SK-N-SH (cell line): Measurements from ENCODE around the gene SLC9A8. TPM values are rescaled to one million over a fixed set of nuclear protein-coding genes. Genes with fewer than 3 reads are reported as not detected.

Source experiments
- CTCF ChIA-PET: fragments of 300-600, 350-600 bp; formaldehyde crosslinking; extraction: SDS; loops from one replicate; lab custom pipeline; 2021; lab: Yijun Ruan, JAX
- POLR2A ChIA-PET: fragments of 350-600 bp; sonication (Branson Sonifier 250); formaldehyde crosslinking; extraction: SDS; loops from one replicate; lab custom pipeline; 2020; ENCODE audit warnings: antibody characterized with exemption, inconsistent platforms; lab: Yijun Ruan, JAX
- DNase-seq: peaks from one replicate; pipeline ENCODE4 v3.0.0; 2012
- H2AFZ ChIP-seq: fragments of 200-600 bp; sonication (generic); 2 replicates; pipeline ENCODE4 v1.8.1; 2016; ENCODE audit warnings: antibody characterized with exemption, mild to moderate bottlenecking, low read depth
- H3F3A ChIP-seq: fragments of 200-600 bp; sonication (generic); replicated peaks from 2 replicates; pipeline ENCODE3; 2016; ENCODE audit warnings: antibody characterized with exemption, mild to moderate bottlenecking; ENCODE audit not compliant: insufficient read depth
- H3K27ac ChIP-seq, 2 experiments: fragments of 200-500 bp in 1 of 2; fragments of 200-600 bp in 1 of 2; sonication (Bioruptor generic) in 1 of 2; sonication (generic), shearing (Covaris generic) in 1 of 2; 2 replicates each; pipeline versions ENCODE4 v1.5.1 to v1.6.1; 2014 to 2016; ENCODE audit warnings: low read depth in 2 of 2, inconsistent platforms in 1 of 2, low read length in 1 of 2, mild to moderate bottlenecking in 1 of 2, mixed read lengths in 1 of 2
- H3K27me3 ChIP-seq: fragments of 200-600 bp; sonication (generic), shearing (Covaris generic); 2 replicates; pipeline ENCODE4 v1.6.1; 2016; ENCODE audit warnings: mixed run types; ENCODE audit not compliant: insufficient read depth
- H3K36me3 ChIP-seq, 2 experiments: fragments of 200-500 bp in 1 of 2; fragments of 200-600 bp in 1 of 2; sonication (Bioruptor generic) in 1 of 2; sonication (generic) in 1 of 2; replicated peaks in 1 of 2; 2 replicates each; pipeline versions ENCODE3 to v1.5.1; 2014 to 2016; ENCODE audit warnings: low read length in 1 of 2, mild to moderate bottlenecking in 1 of 2; ENCODE audit not compliant: insufficient read depth in 2 of 2, control insufficient read depth in 1 of 2
- H3K4me1 ChIP-seq, 2 experiments: fragments of 200-500 bp in 1 of 2; fragments of 200-600 bp in 1 of 2; sonication (Bioruptor generic) in 1 of 2; sonication (generic), shearing (Covaris generic) in 1 of 2; 2 replicates each; pipeline versions ENCODE4 v1.5.1 to v1.6.1; 2014 to 2016; ENCODE audit warnings: low read depth in 1 of 2, low read length in 1 of 2, mixed run types in 1 of 2; ENCODE audit not compliant: insufficient read depth in 2 of 2, control insufficient read depth in 1 of 2
- H3K4me2 ChIP-seq: fragments of 200-600 bp; sonication (generic), shearing (Covaris generic); 2 replicates; pipeline ENCODE4 v1.6.1; 2017; ENCODE audit warnings: mixed run types
- H3K4me3 ChIP-seq, 2 experiments: fragments of 200-500 bp in 1 of 2; fragments of 200-600 bp in 1 of 2; sonication (Bioruptor generic) in 1 of 2; sonication (generic), shearing (Covaris generic) in 1 of 2; 2 replicates each; pipeline versions ENCODE4 v1.5.1 to v1.8.1; 2014 to 2016; ENCODE audit warnings: low read depth in 2 of 2, inconsistent platforms in 1 of 2, low read length in 1 of 2, mild to moderate bottlenecking in 1 of 2, mixed read lengths in 1 of 2, moderate library complexity in 1 of 2
- H3K79me2 ChIP-seq: fragments of 200-600 bp; sonication (generic); 2 replicates; pipeline ENCODE4 v1.8.1; 2017; ENCODE audit warnings: mild to moderate bottlenecking; ENCODE audit not compliant: insufficient read depth
- H3K9ac ChIP-seq: fragments of 200-600 bp; sonication (generic); 2 replicates; pipeline ENCODE4 v1.6.1; 2017; ENCODE audit warnings: mixed run types
- H3K9me2 ChIP-seq: fragments of 200-600 bp; sonication (generic); 2 replicates; pipeline ENCODE4 v1.6.1; 2017; ENCODE audit warnings: mixed run types
- H3K9me3 ChIP-seq: fragments of 200-600 bp; sonication (generic); 2 replicates; pipeline ENCODE4 v1.6.1; 2017; ENCODE audit warnings: mixed run types, mild to moderate bottlenecking, moderate library complexity
- H4K20me1 ChIP-seq: fragments of 200-600 bp; sonication (generic); 2 replicates; pipeline ENCODE4 v1.6.1; 2017; ENCODE audit warnings: mild to moderate bottlenecking, mixed run types; ENCODE audit not compliant: insufficient read depth
- EP300 ChIP-seq, 2 experiments: IDR thresholded peaks; 2 replicates each; pipeline versions ENCODE4 v1.4.0 to v1.6.1; 2012; ENCODE audit warnings: borderline replicate concordance in 1 of 2, low read depth in 1 of 2, low read length in 1 of 2
- EZH2phosphoT487 ChIP-seq: fragments of 200-600 bp; sonication (generic); IDR thresholded peaks from 2 replicates; pipeline ENCODE4 v1.6.1; 2017; ENCODE audit warnings: low read depth, mixed run types, mild to moderate bottlenecking, antibody characterized with exemption, moderate library complexity, borderline replicate concordance
- FOSL2 ChIP-seq: IDR thresholded peaks from 2 replicates; pipeline ENCODE4 v1.4.0; 2012; ENCODE audit warnings: low read depth, mild to moderate bottlenecking, moderate library complexity, borderline replicate concordance
- GATA2 ChIP-seq: sonication (generic); formaldehyde crosslinking; IDR thresholded peaks from 2 replicates; pipeline ENCODE4 v1.5.0; 2020; ENCODE audit warnings: mild to moderate bottlenecking, missing genetic modification reagents
- POLR2AphosphoS5 ChIP-seq: IDR thresholded peaks from 2 replicates; pipeline ENCODE4 v1.6.1; 2012; ENCODE audit warnings: low read depth, low read length
- RFX5 ChIP-seq: IDR thresholded peaks from 2 replicates; pipeline ENCODE4 v1.6.1; 2012; ENCODE audit warnings: mild to moderate bottlenecking, improper control_type of control experiment, low read length
- SMC3 ChIP-seq: IDR thresholded peaks from 2 replicates; pipeline ENCODE4 v1.6.1; 2012; ENCODE audit warnings: low read depth, low read length, improper control_type of control experiment
- TEAD4 ChIP-seq: IDR thresholded peaks from 2 replicates; pipeline ENCODE4 v1.4.0; 2012; ENCODE audit warnings: mild to moderate bottlenecking, borderline replicate concordance; ENCODE audit not compliant: insufficient read depth
- USF1 ChIP-seq: IDR thresholded peaks from 2 replicates; pipeline ENCODE4 v1.4.0; 2012; ENCODE audit warnings: low read depth, borderline replicate concordance
- WGBS: methylation state at CpG from one replicate; pipeline ENCODE4 v1.1.6; 2017; ENCODE audit warnings: low lambda C conversion rate; 5-methylcytosine and 5-hydroxymethylcytosine counted together
- polyA plus RNA-seq, 3 experiments: library from polyadenylated mRNA; depleted of rRNA; stranded (reverse); fragments of >200 nt; gene quantifications; 2 replicates each; pipeline ENCODE4 v1.2.3, GENCODE V29; 2012
- TF ChIP-seq, protein P1 (sequence below): IDR thresholded peaks from 2 replicates; pipeline ENCODE4 v1.4.0; 2012; ENCODE audit warnings: low read depth
- TF ChIP-seq, protein P2 (sequence below): fragments of 150-350 bp; IDR thresholded peaks from 2 replicates; pipeline ENCODE4 v1.6.1; 2016; ENCODE audit warnings: mild to moderate bottlenecking, low read depth, low read length
- TF ChIP-seq, protein P3 (sequence below): IDR thresholded peaks from 2 replicates; pipeline ENCODE4 v1.6.1; 2012; ENCODE audit warnings: mild to moderate bottlenecking, low read depth, low read length, moderate library complexity

The SLC9A8 gene
- polyA plus RNA-seq, 1 of the 3 experiments (the other 2 are of a cell fraction): 3.4 TPM

- POLR2A ChIA-PET: no interaction called here
- WGBS: 87% methylated on average over 10 of the region's 12 CpGs
- no peaks in the 10 kb centered on the region for H4K20me1 ChIP-seq
Observed at GRCh38 chr20:49893242-49894072, 80.8 kb downstream of the SLC9A8 start.

More at GRCh38 chr20:49893242-49894072, 80.8 kb downstream of the SLC9A8 start:
- no peak overlapping the region for H3K27ac ChIP-seq
- H3K4me2 ChIP-seq: no peak overlapping the region
- H3K4me1 ChIP-seq: peaks cover 0 to 6% of the 10 kb centered on the region in 2 experiments; a peak in 1 of 4 replicates
- H3K9me3 ChIP-seq: no peaks in the 10 kb centered on the region
- CTCF ChIA-PET: interaction anchor here (1.2 to 9.6 kb wide), 4 partner anchors 218 to 352 kb away, joined by 3 to 131 read pairs (median 5); no protein-coding TSS in a partner anchor
- H3K9ac ChIP-seq: no peak overlapping the region
- DNase-seq: no peak
- TF ChIP-seq EZH2phosphoT487: no peak
- TF ChIP-seq USF1: no peak
- TF ChIP-seq, protein P1, sequence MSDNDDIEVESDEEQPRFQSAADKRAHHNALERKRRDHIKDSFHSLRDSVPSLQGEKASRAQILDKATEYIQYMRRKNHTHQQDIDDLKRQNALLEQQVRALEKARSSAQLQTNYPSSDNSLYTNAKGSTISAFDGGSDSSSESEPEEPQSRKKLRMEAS: no peak
- no peak for TF ChIP-seq EP300 (IDR thresholded peaks at IDR 0.05; ENCODE audit: borderline replicate concordance in 1 of 2, low read depth in 1 of 2, low read length in 1 of 2)
- TF ChIP-seq SMC3: no peak
- TF ChIP-seq TEAD4: no peak
- TF ChIP-seq, protein P2, sequence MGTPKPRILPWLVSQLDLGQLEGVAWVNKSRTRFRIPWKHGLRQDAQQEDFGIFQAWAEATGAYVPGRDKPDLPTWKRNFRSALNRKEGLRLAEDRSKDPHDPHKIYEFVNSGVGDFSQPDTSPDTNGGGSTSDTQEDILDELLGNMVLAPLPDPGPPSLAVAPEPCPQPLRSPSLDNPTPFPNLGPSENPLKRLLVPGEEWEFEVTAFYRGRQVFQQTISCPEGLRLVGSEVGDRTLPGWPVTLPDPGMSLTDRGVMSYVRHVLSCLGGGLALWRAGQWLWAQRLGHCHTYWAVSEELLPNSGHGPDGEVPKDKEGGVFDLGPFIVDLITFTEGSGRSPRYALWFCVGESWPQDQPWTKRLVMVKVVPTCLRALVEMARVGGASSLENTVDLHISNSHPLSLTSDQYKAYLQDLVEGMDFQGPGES: no peak
- TF ChIP-seq GATA2 (CRISPR knock-in tag): no peak
- TF ChIP-seq FOSL2: no peak
- TF ChIP-seq, protein P3, sequence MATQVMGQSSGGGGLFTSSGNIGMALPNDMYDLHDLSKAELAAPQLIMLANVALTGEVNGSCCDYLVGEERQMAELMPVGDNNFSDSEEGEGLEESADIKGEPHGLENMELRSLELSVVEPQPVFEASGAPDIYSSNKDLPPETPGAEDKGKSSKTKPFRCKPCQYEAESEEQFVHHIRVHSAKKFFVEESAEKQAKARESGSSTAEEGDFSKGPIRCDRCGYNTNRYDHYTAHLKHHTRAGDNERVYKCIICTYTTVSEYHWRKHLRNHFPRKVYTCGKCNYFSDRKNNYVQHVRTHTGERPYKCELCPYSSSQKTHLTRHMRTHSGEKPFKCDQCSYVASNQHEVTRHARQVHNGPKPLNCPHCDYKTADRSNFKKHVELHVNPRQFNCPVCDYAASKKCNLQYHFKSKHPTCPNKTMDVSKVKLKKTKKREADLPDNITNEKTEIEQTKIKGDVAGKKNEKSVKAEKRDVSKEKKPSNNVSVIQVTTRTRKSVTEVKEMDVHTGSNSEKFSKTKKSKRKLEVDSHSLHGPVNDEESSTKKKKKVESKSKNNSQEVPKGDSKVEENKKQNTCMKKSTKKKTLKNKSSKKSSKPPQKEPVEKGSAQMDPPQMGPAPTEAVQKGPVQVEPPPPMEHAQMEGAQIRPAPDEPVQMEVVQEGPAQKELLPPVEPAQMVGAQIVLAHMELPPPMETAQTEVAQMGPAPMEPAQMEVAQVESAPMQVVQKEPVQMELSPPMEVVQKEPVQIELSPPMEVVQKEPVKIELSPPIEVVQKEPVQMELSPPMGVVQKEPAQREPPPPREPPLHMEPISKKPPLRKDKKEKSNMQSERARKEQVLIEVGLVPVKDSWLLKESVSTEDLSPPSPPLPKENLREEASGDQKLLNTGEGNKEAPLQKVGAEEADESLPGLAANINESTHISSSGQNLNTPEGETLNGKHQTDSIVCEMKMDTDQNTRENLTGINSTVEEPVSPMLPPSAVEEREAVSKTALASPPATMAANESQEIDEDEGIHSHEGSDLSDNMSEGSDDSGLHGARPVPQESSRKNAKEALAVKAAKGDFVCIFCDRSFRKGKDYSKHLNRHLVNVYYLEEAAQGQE: no peak
- no peak for TF ChIP-seq RFX5
- TF ChIP-seq POLR2AphosphoS5: no peak
- TF ChIP-seq, all 33 proteins: peak for 0
- Histone ChIP-seq H3F3A (no peaks in the 10 kb centered on the region), H3K79me2 (no peaks in the 10 kb centered on the region), H3K27me3 (no peaks in the 10 kb centered on the region), H3K36me3 (no peaks in the 10 kb centered on the region), H2AFZ (no peak overlapping the region), H3K4me3 (no peak overlapping the region), H3K9me2 (no peaks in the 10 kb centered on the region)
